Gastrocnemius medialis (tissue), 4 donors: ENCODE measurements around the gene RNGTT. TPM values are rescaled to one million over a fixed set of nuclear protein-coding genes. Genes with fewer than 3 reads are reported as not detected.

Experiments
- ATAC-seq, 2 donors: fragments of 150-250 bp; one replicate each; pipeline ENCODE4 v1.9.1; 2016
- DNase-seq, 2 donors: peaks; one replicate each; pipeline ENCODE4 v3.0.0-alpha.2; 2019
- H3K27ac ChIP-seq, 4 donors: fragments of 200-600 bp; sonication (generic); 1 replicate in 1 of 4; 2 replicates in 3 of 4; pipeline ENCODE4 v1.5.1; 2016 to 2018; ENCODE audit warnings: mild to moderate bottlenecking in 2 of 4, moderate library complexity in 1 of 4
- H3K27me3 ChIP-seq, 3 donors: fragments of 200-600 bp; sonication (generic) in 2 of 3; 1 replicate in 1 of 3; 2 replicates in 2 of 3; pipeline versions ENCODE4 v1.5.1 to v1.6.0; 2016 to 2019; ENCODE audit warnings: mild to moderate bottlenecking in 1 of 3, moderate library complexity in 1 of 3
- H3K36me3 ChIP-seq, 2 donors: fragments of 200-600 bp; sonication (generic) in 1 of 2; one replicate each; pipeline ENCODE4 v1.5.1; 2017 to 2018
- H3K4me1 ChIP-seq, 2 donors: fragments of 200-600 bp; sonication (generic) in 1 of 2; one replicate each; pipeline ENCODE4 v1.5.1; 2016 to 2017; ENCODE audit warnings: mild to moderate bottlenecking in 2 of 2
- H3K4me3 ChIP-seq, 4 donors: fragments of 200-600 bp; sonication (generic) in 3 of 4; 1 replicate in 1 of 4; 2 replicates in 3 of 4; pipeline ENCODE4 v1.5.1; 2016 to 2019; ENCODE audit warnings: mild to moderate bottlenecking in 2 of 4
- H3K9me3 ChIP-seq, 3 donors: fragments of 200-600 bp; sonication (generic) in 2 of 3; 1 replicate in 1 of 3; 2 replicates in 2 of 3; pipeline ENCODE4 v1.5.1; 2016 to 2019
- POLR2A ChIP-seq, 2 donors: fragments of 450-650 bp; IDR thresholded peaks; one replicate each; pipeline ENCODE4 v1.6.1; 2017; ENCODE audit warnings: antibody characterized with exemption in 2 of 2, mild to moderate bottlenecking in 2 of 2, moderate library complexity in 2 of 2
- in situ Hi-C, 4 donors: fragments of 200-750 bp; cut with MboI; loops; one replicate each; pipeline versions ENCODE4 v1.15.0 to v1.8.0; 2017; ENCODE audit warnings: low sequenced_read_pairs in 4 of 4
- intact Hi-C: fragments of 100-400 bp; cut with DNase I; formaldehyde crosslinking; loops from one replicate; pipeline ENCODE4 v1.15.1; 2023; ENCODE audit warnings: low total_unique reads
- total RNA-seq, 4 donors: library from RNA; depleted of rRNA; stranded (reverse); fragments of >200 nt; gene quantifications; one replicate each; pipeline versions ENCODE4 v1.1.0 to v1.2.3, GENCODE V29; 2016
- TF ChIP-seq, protein P1 (sequence below), 5 experiments: fragments of 450-650 bp in 3 of 5; fragments of 200-600 bp in 2 of 5; sonication (generic) in 2 of 5; IDR thresholded peaks in 4 of 5; conservative IDR thresholded peaks in 1 of 5; 1 replicate in 4 of 5; 2 replicates in 1 of 5; pipeline ENCODE4 v1.5.1; 2016 to 2019; ENCODE audit warnings: antibody characterized with exemption in 5 of 5, mild to moderate bottlenecking in 3 of 5, moderate library complexity in 3 of 5

RNGTT gene
- total RNA-seq, 4 donors from 2014 or later: 4.9 to 11.3 (median 8.2) TPM

DNA sequence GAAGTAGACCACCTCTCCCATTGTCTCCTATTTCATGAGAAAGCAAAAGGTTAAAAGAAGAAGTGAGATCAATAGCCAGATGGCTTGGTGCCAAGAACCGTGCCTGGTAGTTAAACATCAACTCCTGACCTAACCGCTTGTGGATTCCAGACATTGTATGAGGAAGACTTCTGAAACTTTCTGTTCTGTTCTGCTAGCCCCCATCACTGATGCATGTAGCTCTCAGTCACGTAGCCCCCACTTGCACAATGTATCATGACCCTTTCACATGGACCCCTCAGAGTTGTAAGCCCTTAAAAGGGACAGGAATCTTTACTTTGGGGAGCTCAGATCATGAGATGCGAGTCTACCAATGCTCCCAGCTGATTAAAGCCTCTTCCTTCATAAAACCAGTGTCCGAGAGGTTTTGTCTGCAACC is 301.2 kb downstream of the RNGTT start:
- Histone ChIP-seq H3K4me1 (no peaks in the 10 kb centered on the region), H3K27me3 (no peaks in the 10 kb centered on the region), H3K4me3 (no peak overlapping the region), H3K36me3 (peaks cover 0 to 1% of the 10 kb centered on the region in 2 donors), H3K27ac (no peak overlapping the region), H3K9me3 (no peaks in the 10 kb centered on the region)
- no peak for DNase-seq
- TF ChIP-seq POLR2A (IDR thresholded peaks at IDR 0.05): no peak
- ATAC-seq: no peak
- intact Hi-C loops (no loop called here), in situ Hi-C loops (no loop called here)

DNA sequence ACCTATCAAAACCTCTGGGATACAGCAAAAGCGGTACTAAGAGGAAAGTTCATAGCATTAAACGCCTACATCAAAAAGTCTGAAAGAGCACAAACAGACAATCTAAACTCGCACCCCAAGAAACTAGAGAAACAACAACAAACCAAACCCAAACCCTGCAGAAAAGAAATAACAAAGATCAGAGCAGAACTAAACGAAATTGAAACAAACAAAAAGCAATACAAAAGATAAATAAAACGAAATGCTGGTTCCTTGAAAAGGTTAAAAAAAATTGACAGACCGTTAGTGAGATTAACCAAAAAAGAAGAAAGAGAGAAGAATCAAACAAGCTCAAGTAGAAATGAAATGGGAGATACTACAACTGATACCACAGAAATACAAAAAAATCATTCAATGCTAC is 302.3 kb downstream of the RNGTT start:
- no peak for DNase-seq
- Histone ChIP-seq H3K27me3 (no peaks in the 10 kb centered on the region), H3K9me3 (no peaks in the 10 kb centered on the region), H3K27ac (no peak overlapping the region), H3K36me3 (no peaks in the 10 kb centered on the region), H3K4me3 (no peak overlapping the region), H3K4me1 (no peaks in the 10 kb centered on the region)
- no peak for ATAC-seq
- intact Hi-C loops: no loop called here
- in situ Hi-C loops: no loop called here
- TF ChIP-seq, protein P1, sequence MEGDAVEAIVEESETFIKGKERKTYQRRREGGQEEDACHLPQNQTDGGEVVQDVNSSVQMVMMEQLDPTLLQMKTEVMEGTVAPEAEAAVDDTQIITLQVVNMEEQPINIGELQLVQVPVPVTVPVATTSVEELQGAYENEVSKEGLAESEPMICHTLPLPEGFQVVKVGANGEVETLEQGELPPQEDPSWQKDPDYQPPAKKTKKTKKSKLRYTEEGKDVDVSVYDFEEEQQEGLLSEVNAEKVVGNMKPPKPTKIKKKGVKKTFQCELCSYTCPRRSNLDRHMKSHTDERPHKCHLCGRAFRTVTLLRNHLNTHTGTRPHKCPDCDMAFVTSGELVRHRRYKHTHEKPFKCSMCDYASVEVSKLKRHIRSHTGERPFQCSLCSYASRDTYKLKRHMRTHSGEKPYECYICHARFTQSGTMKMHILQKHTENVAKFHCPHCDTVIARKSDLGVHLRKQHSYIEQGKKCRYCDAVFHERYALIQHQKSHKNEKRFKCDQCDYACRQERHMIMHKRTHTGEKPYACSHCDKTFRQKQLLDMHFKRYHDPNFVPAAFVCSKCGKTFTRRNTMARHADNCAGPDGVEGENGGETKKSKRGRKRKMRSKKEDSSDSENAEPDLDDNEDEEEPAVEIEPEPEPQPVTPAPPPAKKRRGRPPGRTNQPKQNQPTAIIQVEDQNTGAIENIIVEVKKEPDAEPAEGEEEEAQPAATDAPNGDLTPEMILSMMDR (IDR thresholded peaks at IDR 0.05 in 4 of 5, conservative IDR thresholded peaks at IDR 0.05 in 1 of 5): no peak

DNA sequence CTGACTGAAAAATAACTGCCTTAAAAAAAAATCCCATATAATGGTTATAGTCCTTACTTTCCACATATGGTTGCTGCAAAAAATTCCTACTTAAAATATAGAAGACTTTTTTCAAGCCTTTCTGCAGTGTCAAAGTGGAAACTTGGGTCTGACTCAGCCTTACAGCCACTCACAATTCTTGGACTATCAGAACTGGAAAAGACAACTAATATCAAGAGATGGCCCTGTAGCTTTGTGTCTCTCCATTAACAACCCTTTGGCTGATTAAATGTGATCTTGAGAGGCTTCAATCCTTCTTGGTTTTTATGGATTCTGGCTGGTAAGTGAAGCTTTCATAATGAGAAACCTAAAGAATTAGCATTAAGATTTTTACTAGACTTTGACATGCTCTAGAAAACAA is 307.8 kb downstream of the RNGTT start:
- Histone ChIP-seq H3K9me3 (no peaks in the 10 kb centered on the region), H3K27me3 (no peaks in the 10 kb centered on the region), H3K4me3 (no peak overlapping the region), H3K27ac (no peak overlapping the region), H3K36me3 (no peaks in the 10 kb centered on the region), H3K4me1 (no peaks in the 10 kb centered on the region)
- no peak for TF ChIP-seq POLR2A (IDR thresholded peaks at IDR 0.05)
- TF ChIP-seq, protein P1 (IDR thresholded peaks at IDR 0.05 in 4 of 5, conservative IDR thresholded peaks at IDR 0.05 in 1 of 5): no peak
- DNase-seq (no peak), ATAC-seq (no peak)
- in situ Hi-C loops (no loop called here), intact Hi-C loops (no loop called here)

DNA sequence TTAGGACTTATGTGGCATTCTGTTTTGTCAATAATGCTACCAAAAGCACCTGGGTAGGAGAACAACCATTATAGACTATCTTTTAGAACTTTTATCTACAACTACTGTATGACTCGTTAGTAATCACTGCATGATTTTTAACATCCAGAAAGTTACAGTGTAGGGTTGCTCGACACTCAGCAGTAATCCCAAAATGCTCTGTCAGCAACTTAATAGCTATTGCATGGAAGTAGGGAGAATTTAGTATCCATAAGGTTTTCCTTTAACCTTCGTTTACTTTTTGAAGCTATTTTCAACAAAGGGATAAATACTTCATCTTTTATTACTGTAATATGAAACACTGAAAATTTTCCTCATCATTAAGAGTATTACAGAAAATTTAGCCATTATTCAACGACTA is 309.5 kb downstream of the RNGTT start:
- in situ Hi-C loops (no loop called here), intact Hi-C loops (no loop called here)
- Histone ChIP-seq H3K4me3 (no peak overlapping the region), H3K27ac (no peak overlapping the region), H3K4me1 (no peaks in the 10 kb centered on the region), H3K9me3 (no peaks in the 10 kb centered on the region), H3K36me3 (no peaks in the 10 kb centered on the region), H3K27me3 (no peaks in the 10 kb centered on the region)
- ATAC-seq (no peak), DNase-seq (no peak)
- TF ChIP-seq, protein P1 (IDR thresholded peaks at IDR 0.05 in 4 of 5, conservative IDR thresholded peaks at IDR 0.05 in 1 of 5): no peak
- TF ChIP-seq POLR2A (IDR thresholded peaks at IDR 0.05): no peak

DNA sequence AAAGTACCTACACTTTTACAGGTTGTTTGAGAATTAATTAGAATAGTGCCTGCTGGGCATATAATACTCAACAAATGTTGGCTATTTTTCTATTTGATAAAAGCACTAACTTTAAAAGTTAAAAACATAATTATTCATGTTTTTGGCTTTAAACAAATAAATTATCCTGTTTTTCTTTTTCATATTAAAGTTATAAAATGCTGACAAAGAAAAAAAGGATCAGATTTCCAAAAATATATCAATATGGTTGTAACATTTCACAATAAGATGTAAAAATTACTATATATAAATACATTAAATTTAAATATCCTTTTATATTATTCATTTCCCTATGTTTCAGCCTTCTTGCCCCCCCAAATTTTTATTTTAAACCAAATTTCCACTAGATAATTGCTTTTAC is 312.0 kb downstream of the RNGTT start:
- no peaks in the 10 kb centered on the region for H3K4me1 ChIP-seq
- H3K36me3 ChIP-seq: no peaks in the 10 kb centered on the region
- no peak overlapping the region for H3K4me3 ChIP-seq
- no peak overlapping the region for H3K27ac ChIP-seq
- DNase-seq (no peak), ATAC-seq (no peak)
- H3K27me3 ChIP-seq: no peaks in the 10 kb centered on the region
- H3K9me3 ChIP-seq: no peaks in the 10 kb centered on the region
- TF ChIP-seq POLR2A (IDR thresholded peaks at IDR 0.05): no peak
- TF ChIP-seq, protein P1 (IDR thresholded peaks at IDR 0.05 in 4 of 5, conservative IDR thresholded peaks at IDR 0.05 in 1 of 5): no peak
- in situ Hi-C loops: no loop called here
- intact Hi-C loops: no loop called here
